ENCODE measurements around the gene RHD. TPM values are rescaled to one million over a fixed set of nuclear protein-coding genes. Genes with fewer than 3 reads are reported as not detected.
"Not testable (repeated sequence)": the region's sequence is repeated elsewhere in the genome, so short reads cannot be mapped to it uniquely, and the experiment has no call there.

The RHD gene
- 1 to 10 TPM in 1 of 2 donors, under 1 TPM in 1; 0.20 to 5.0 TPM for total RNA-seq
- total RNA-seq = 0 to 0.30 reads per million in 2 donors

DNA sequence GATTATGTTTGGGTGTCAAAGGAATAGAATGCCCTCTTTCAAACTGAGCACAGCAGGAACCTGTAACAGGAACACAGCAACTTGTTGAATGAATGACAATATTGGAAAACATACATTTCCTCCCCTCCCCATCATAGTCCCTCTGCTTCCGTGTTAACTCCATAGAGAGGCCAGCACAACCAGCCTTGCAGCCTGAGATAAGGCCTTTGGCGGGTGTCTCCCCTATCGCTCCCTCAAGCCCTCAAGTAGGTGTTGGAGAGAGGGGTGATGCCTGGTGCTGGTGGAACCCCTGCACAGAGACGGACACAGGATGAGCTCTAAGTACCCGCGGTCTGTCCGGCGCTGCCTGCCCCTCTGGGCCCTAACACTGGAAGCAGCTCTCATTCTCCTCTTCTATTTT, at the start of gene RHD:
Gene RHD, plus strand, starts transcription at position 272 of the 400 bp plus-strand sequence. Its CDS starts 39 bp downstream, at position 311.
- H3K4me3 Mint-ChIP-seq; H3K27me3 Mint-ChIP-seq; H3K27ac Mint-ChIP-seq; ATAC-seq; DNase-seq; H3K36me3 Mint-ChIP-seq (ENCODE audit: low read depth); H3K9me3 ChIP-seq (ENCODE audit: control insufficient read depth, low read length, poor library complexity, severe bottlenecking); H3K4me1 Mint-ChIP-seq: not testable (repeated sequence)

DNA sequence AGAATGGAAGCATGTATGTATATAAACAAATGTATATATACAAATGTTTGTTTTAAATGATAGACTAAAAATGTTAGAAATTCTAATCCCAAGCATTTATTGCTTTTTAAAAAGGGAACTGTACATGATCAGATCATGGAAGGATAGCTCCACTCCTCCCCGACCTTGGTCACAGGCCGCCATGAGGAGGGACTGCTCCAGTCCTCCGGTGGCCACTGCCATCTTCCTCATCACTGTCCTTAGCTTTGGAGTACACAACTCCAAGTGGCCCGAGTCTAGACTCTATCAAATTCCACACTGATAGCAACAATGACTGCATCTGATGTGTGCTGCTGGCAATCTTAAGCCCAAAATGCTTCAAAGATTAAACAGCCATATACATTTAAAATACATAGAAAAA, 49.7 kb upstream of the RHD start:
- Mint-ChIP-seq H3K27ac (no peak overlapping the region), H3K4me3 (no peak overlapping the region), H3K4me1 (peaks cover 7% of the 10 kb centered on the region), H3K36me3 (ENCODE audit: low read depth) (peaks cover 6% of the 10 kb centered on the region), H3K27me3 (no peaks in the 10 kb centered on the region)
- no peaks in the 10 kb centered on the region for H3K9me3 ChIP-seq (ENCODE audit: control insufficient read depth, low read length, poor library complexity, severe bottlenecking)
- no peak for DNase-seq
- no peak for ATAC-seq

DNA sequence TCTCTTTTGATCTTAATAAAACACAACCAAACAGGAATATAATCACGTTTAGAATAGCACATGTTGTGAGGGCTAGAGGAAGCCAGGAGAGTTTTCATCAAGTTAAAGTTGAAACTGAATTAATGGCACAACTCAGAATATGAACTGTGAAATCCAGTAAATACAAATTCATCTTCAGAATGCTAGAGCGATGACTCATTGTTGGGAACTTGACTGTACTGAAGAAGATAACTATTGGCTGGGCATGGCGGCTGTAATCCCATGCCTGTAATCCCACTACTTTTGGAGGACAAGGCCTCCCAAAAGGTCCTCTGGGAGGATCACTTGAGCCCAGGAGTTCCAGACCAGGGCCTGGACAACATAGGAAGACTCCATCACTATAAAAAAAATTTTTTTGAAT, 48.8 kb upstream of the RHD start:
- DNase-seq = no peak
- Mint-ChIP-seq H3K4me3 (no peak overlapping the region), H3K4me1 (peaks cover 9% of the 10 kb centered on the region), H3K27me3 (no peaks in the 10 kb centered on the region), H3K27ac (peak overlapping the region; percentile 72), H3K36me3 (ENCODE audit: low read depth) (peaks cover 10% of the 10 kb centered on the region)
- no peak for ATAC-seq
- H3K9me3 ChIP-seq (ENCODE audit: control insufficient read depth, low read length, poor library complexity, severe bottlenecking) = no peaks in the 10 kb centered on the region

DNA sequence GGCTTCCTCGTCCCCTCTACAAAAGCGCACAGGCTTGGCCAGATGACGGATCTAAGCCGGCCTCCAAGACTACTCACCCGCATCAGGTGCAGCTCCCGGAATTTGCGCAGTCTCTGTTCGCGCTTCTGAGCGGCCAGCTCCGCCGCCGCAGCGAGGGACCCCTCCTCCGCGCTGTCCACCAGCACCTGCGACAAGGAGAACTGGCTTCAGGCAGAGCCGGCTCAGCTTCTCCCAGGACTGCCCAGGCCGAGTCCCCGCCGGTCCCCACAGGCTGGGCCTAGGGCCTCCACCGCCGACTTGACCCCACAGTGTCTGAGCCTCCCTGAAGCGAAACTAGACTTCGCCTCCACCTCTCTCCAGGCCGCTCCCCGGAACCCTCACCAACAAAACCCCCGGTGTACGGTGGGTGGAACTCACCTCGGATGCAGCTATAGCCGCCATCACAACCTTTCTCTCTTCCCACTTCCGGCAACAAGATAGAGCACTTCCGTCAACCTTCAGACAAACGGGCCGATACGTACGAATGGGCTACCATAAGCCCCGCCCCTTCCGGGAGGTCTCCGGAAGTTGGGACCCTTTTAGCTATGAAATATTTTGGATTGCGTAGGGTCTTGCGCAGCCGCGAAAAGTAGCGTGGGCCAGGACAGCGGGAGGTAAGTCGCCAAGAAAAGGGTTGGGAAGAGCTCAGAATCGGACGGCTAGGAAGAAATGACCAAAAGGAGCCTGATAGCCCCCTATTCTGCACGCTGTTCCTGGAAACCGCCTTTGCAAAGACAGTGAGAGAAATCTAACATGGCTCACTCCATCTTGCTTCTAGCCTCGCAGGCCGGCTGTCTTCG, 40.1 kb upstream of the RHD start, which contains the start of gene SYF2:
Gene SYF2, minus strand, starts transcription at position 476 of the 839 bp plus-strand sequence. Its CDS starts 35 bp downstream, at position 441.
- Mint-ChIP-seq H3K36me3 (ENCODE audit: low read depth) (peaks cover 4% of the 10 kb centered on the region), H3K4me3 (no peak within 1 kb of the TSS), H3K27me3 (no peaks in the 10 kb centered on the region), H3K4me1 (peaks cover 27% of the 10 kb centered on the region), H3K27ac (no peak within 1 kb of the TSS)
- no peaks in the 10 kb centered on the region for H3K9me3 ChIP-seq (ENCODE audit: control insufficient read depth, low read length, poor library complexity, severe bottlenecking)
- DNase-seq = peak; percentile 72 to 79 (median 74)
- ATAC-seq = peak; percentile 90

DNA sequence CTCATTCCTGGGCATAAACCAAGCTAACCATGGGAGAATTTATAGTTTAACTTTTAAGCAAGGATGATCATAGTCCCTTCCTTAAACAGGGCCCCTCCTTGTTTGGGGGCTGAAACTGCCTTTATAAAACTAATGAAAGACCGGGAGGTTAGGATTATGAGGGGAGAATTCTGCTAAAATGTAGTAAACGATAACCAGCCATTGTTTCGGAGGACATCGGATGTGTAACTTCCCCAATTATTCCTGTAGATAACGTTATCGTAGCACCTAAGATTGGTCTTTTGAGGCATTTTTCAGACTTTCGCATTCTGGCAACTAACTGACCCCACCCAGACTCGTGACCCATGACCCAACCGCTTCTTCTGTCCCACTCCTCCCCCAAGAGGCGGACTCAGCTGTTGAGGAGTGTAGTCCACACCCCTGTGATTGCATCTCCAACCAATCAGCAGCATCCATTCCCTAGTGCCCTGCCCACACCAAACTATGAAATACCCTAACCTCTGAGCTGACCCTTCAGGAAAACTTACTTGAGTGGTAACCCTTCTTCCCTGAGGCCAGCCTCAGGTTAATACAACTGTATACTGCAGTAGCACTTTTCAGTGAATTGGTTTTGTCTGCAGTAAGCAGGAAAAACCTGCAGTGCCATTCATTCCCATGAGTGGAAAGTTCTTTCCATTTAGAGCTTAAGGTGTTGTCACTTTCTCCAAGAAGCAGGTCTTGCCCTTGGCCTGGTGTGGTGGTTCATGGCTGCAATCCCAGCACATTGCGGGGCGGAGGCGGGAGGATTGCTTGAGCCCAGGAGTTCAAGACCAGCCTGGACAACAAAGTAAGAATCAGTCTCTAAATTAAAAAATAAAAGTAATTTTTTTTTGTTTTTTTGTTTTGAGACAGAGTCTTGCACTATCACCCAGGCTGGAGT, 39.2 kb upstream of the RHD start:
- Mint-ChIP-seq H3K27ac (no peak overlapping the region), H3K4me3 (no peak overlapping the region), H3K4me1 (peaks cover 27% of the 10 kb centered on the region), H3K27me3 (no peaks in the 10 kb centered on the region), H3K36me3 (ENCODE audit: low read depth) (peaks cover under 1% of the 10 kb centered on the region)
- peak in 2 of 3 donors; percentile 20 to 25 for DNase-seq
- ATAC-seq = peak; percentile 57
- no peaks in the 10 kb centered on the region for H3K9me3 ChIP-seq (ENCODE audit: control insufficient read depth, low read length, poor library complexity, severe bottlenecking)

DNA sequence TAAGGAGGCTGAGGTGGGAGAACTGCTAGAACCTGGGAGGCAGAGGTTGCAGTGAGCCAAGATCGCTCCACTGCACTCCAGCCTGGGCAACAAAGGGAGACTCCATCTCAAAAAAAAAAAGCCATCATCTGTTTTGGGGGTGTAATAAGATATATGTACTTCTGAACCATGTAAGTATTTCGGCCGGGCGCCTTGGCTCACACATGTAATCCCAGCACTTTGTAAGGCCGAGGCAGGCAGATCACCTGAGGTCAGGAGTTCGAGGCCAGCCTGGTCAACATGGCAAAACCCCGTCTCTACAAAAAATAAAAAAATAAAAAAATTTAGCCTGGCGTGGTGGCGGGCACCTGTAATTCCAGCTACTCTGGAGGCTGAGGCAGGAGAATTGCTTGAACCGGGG, 36.9 kb upstream of the RHD start:
- H3K27ac Mint-ChIP-seq; H3K9me3 ChIP-seq (ENCODE audit: control insufficient read depth, low read length, poor library complexity, severe bottlenecking); H3K4me3 Mint-ChIP-seq; ATAC-seq; H3K36me3 Mint-ChIP-seq (ENCODE audit: low read depth); DNase-seq; H3K27me3 Mint-ChIP-seq: not testable (repeated sequence)
- peaks cover 34% of the 10 kb centered on the region for H3K4me1 Mint-ChIP-seq

DNA sequence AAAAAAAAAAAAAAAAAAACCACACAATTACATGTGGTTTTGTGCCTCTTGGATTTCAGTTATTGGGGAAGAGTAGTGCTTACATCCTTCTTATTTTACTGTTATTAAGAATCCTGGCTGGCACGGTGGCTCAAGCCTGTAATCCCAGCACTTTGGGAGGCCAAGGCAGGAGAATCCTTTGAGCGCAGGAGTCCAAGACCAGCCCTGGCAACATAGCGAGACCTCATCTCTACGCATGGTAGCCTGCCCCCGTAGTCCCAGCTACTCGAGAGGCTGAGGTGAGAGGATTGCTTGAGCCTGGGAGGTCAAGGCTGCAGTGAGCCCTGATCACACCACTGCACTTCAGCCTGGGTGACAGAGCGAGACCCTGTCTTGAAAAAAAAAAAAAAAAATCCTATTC, 36.0 kb upstream of the RHD start:
- peaks cover 28% of the 10 kb centered on the region for H3K4me1 Mint-ChIP-seq
- not testable (repeated sequence) for DNase-seq; H3K36me3 Mint-ChIP-seq (ENCODE audit: low read depth); ATAC-seq; H3K4me3 Mint-ChIP-seq; H3K27ac Mint-ChIP-seq; H3K27me3 Mint-ChIP-seq; H3K9me3 ChIP-seq (ENCODE audit: control insufficient read depth, low read length, poor library complexity, severe bottlenecking)

DNA sequence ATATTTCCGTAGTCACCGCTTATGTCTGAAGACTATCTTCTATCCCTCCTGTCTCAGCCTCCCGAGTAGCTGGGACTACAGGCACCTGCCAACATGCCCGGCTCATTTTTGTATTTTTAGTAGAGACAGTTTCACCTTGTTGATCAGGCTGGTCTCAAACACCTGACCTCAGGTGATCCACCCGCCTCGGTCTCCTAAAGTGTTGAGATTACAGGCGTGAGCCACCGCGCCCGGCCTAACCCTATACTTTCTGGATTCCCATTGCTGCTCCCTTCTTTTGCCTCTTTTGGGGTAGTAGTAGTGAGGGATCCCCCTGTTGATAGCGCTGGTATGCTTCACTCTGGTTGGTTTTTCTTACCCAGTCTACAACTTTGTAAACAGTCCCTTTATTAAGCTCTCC, 34.3 kb upstream of the RHD start:
- H3K4me3 Mint-ChIP-seq = no peak overlapping the region
- no peaks in the 10 kb centered on the region for H3K27me3 Mint-ChIP-seq
- ATAC-seq = no peak
- peaks cover 27% of the 10 kb centered on the region for H3K4me1 Mint-ChIP-seq
- H3K36me3 Mint-ChIP-seq (ENCODE audit: low read depth) = no peaks in the 10 kb centered on the region
- H3K27ac Mint-ChIP-seq = no peak overlapping the region
- no peaks in the 10 kb centered on the region for H3K9me3 ChIP-seq (ENCODE audit: control insufficient read depth, low read length, poor library complexity, severe bottlenecking)
- no peak for DNase-seq

DNA sequence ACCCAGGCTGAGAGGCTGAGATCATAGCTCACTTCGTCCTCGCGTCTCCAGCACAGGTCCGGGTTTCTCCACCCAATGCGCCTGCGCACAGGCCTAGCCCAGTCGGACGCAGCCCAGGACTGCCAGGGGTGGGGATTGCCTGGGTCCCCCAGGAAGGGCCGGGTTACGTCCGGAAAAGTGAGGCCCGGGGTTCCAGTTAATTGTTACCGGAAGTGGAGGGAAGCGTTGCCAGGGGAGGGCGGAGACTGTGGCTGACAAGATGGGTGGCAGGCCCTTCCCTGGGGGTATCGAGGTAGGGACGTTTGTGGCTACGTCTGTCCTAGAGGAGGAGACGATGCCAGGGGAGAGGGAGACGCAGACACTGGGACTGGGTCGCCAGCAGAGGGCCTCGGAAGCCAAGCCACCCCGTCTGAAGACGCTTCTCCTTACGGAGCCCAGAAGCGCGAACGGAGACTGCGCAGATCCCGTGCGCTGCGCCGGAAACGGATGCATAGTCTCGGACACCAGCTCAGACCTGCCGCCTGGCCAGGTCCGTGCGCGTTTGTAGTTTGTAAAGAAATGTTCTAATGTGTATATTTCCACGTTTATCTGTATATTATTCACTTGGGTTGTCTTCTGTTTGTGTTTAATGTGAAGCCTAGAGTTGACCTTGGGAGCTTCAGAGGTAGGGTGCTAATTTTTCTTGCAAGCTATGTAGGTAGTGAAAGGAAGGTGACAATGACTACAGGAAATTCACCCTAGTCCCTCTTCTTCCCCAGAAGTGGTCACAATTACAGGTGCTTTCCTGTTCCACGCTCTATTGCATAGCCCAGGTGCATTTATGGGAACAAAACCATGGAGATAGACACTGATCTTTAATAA, 32.4 kb upstream of the RHD start:
- peak; percentile 84 for ATAC-seq
- H3K27me3 Mint-ChIP-seq = no peaks in the 10 kb centered on the region
- peak overlapping the region; percentile 92 for H3K4me3 Mint-ChIP-seq
- H3K36me3 Mint-ChIP-seq (ENCODE audit: low read depth) = no peaks in the 10 kb centered on the region
- peak; percentile 71 to 78 (median 74) for DNase-seq
- no peaks in the 10 kb centered on the region for H3K9me3 ChIP-seq (ENCODE audit: control insufficient read depth, low read length, poor library complexity, severe bottlenecking)
- H3K27ac Mint-ChIP-seq = peak overlapping the region; percentile 96
- H3K4me1 Mint-ChIP-seq = peaks cover 34% of the 10 kb centered on the region

DNA sequence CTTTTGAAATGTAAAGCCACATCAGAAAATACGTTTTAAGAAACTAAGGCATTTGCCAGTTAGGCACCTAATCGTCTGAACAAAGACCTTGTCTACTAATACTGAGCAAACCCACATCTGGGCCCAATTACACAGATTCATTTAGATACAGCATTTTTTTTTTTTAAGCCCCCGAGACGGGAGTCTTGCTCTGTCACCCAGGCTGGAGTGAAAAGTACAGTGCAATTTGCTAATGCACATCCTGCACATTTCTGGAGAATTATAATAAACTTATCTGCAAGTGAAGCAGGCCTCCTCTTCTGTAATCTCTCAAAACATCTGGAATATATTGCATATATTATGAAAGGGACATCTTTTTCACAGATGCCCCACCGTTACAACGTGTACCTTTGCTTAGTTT, 28.4 kb upstream of the RHD start:
- H3K36me3 Mint-ChIP-seq (ENCODE audit: low read depth) = peaks cover 7% of the 10 kb centered on the region

DNA sequence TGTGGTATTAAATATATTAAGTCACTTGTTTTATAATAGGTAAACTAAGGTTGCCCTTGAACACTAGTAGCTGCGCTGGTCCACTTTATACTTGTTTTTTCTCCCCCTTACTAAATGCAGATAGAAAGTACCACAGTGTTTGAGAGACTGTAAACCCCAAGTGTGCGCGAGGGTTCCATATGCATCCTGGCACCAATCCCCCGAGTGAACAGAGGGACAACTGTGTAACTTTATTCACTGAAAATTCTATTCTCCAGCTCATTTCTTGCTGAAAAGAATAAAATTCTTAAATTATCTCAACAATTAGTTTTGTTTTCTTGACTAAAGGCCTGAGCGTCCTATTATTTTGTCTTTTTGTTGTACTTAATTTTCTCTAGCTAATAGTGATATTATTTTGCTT, 26.9 kb upstream of the RHD start:
- ATAC-seq (no peak), DNase-seq (no peak)
- H3K4me1 Mint-ChIP-seq = peaks cover 41% of the 10 kb centered on the region
- H3K36me3 Mint-ChIP-seq (ENCODE audit: low read depth) = peaks cover 7% of the 10 kb centered on the region
- peak overlapping the region; percentile 98 for H3K4me3 Mint-ChIP-seq
- peak overlapping the region; percentile 99 for H3K27ac Mint-ChIP-seq
- no peaks in the 10 kb centered on the region for H3K9me3 ChIP-seq (ENCODE audit: control insufficient read depth, low read length, poor library complexity, severe bottlenecking)
- no peaks in the 10 kb centered on the region for H3K27me3 Mint-ChIP-seq

More for the DNA sequence above, 28.4 kb upstream of the RHD start:
- no peaks in the 10 kb centered on the region for H3K27me3 Mint-ChIP-seq
- DNase-seq = no peak
- peak overlapping the region; percentile 86 for H3K27ac Mint-ChIP-seq
- H3K4me1 Mint-ChIP-seq = peaks cover 54% of the 10 kb centered on the region
- no peak for ATAC-seq
- H3K9me3 ChIP-seq (ENCODE audit: control insufficient read depth, low read length, poor library complexity, severe bottlenecking) = no peaks in the 10 kb centered on the region
- peak overlapping the region; percentile 66 for H3K4me3 Mint-ChIP-seq

DNA sequence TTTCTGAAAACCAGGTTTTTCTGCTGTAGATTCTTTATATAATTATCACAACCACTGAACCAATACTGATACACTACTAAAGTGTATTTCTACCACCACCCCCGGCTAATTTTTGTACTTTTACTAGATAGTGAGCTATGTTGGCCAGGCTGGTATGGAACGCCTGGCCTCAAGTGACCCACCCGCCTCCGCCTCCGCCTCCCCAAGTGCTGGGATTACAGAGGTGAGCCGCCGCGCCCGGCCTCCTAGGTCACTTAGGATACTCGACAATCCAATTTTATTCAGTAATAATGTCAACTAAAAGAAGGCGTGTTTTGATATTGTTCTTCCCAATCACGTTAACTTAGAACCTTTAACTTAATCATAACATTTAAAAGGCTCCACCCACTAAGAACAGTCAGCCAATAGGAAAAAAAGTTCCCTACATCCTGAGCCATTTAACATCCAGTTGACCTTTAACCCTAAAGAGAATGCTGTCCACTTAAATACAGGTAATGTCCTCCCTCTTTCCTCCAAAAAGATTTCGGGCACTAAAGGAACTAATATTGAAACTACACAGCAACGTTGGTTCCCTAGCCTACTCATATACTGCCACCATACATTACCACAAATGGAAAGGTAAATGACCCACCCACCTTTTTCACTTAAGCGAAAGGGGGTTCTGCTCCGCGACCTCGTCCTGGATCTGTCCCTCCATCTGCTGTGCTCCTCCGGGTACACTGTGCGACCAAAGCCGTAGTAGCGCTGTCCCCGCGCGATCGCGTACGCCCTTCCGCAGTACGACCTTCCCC, 26.3 kb upstream of the RHD start:
- peaks cover 7% of the 10 kb centered on the region for H3K36me3 Mint-ChIP-seq (ENCODE audit: low read depth)
- peak overlapping the region; percentile 98 for H3K4me3 Mint-ChIP-seq
- no peaks in the 10 kb centered on the region for H3K27me3 Mint-ChIP-seq
- peak overlapping the region; percentile 99 for H3K27ac Mint-ChIP-seq
- DNase-seq = no peak
- ATAC-seq = no peak
- no peaks in the 10 kb centered on the region for H3K9me3 ChIP-seq (ENCODE audit: control insufficient read depth, low read length, poor library complexity, severe bottlenecking)
- peaks cover 41% of the 10 kb centered on the region for H3K4me1 Mint-ChIP-seq
